ENCODE measurements around the gene TMEM11. TPM values are rescaled to one million over a fixed set of nuclear protein-coding genes. Genes with fewer than 3 reads are reported as not detected.

TMEM11 gene
- total and polyA plus RNA-seq, 2 of the 4 experiments (the other 2 are of a cell fraction) = 19.9 to 44.7 TPM

- peaks cover 0 to under 1% of the 10 kb centered on the region in 2 experiments; a peak in 1 of 4 replicates for H3K79me1 ChIP-seq (ENCODE audit: low read depth in 1 of 2, low read length in 2 of 2)
- H3K9ac ChIP-seq (ENCODE audit: low read depth, low read length) = no peak overlapping the region
- H2AK9ac ChIP-seq (replicated peaks; ENCODE audit: low read depth, low read length, poor library complexity) = peak overlapping the region; percentile 70
- no peak overlapping the region for H3K14ac ChIP-seq (replicated peaks; ENCODE audit: low read depth, low read length)
- ChIA-PET POLR2A (ENCODE audit: unreplicated experiment) (no interaction called here), CTCF (interaction anchor here (1.4 kb wide), 1 partner anchor 13 kb away, joined by 3 read pairs; no protein-coding TSS in a partner anchor)
- H3K56ac ChIP-seq (ENCODE audit: extremely low read depth, insufficient read depth, low read length) = no peak overlapping the region
- no peaks in the 10 kb centered on the region for H4K20me1 ChIP-seq (ENCODE audit: insufficient read depth, low read length)
- in situ Hi-C loops (cut with MboI; ENCODE audit: low sequenced_read_pairs) = no loop called here
- no peak overlapping the region for H3K4ac ChIP-seq (ENCODE audit: low read depth, low read length)
- no peaks in the 10 kb centered on the region for H3K27me3 ChIP-seq (ENCODE audit: control insufficient read depth, insufficient read depth, low read length)
- no peak overlapping the region for H4K91ac ChIP-seq (ENCODE audit: insufficient read depth, low read depth, low read length)
- no peak overlapping the region for H3K4me2 ChIP-seq (ENCODE audit: low read depth, low read length)
- H3K9me1 ChIP-seq (ENCODE audit: insufficient read depth, low read length) = peaks cover 14% of the 10 kb centered on the region; the same call in 1 of the 2 replicates
- dilution Hi-C loops (cut with HindIII; ENCODE audit: low sequenced_read_pairs, unreplicated experiment) = no loop called here
- BruUV-seq (replicated peaks) = no TSS peak
- no peak overlapping the region for H3K23ac ChIP-seq (ENCODE audit: low read depth, low read length)
- intact Hi-C loops (cut with micrococcal nuclease) = no loop called here
- ATAC-seq (ENCODE audit: low read depth) (no peak), DNase-seq (no peak)
- no peak overlapping the region for H3K4me3 ChIP-seq (ENCODE audit: insufficient read depth, low read depth, low read length)
- no peak overlapping the region for H4K8ac ChIP-seq (ENCODE audit: low read depth in 2 of 2, low read length in 2 of 2)
- no peak overlapping the region for H2BK5ac ChIP-seq (ENCODE audit: low read depth, low read length, poor library complexity, severe bottlenecking)
- no peak overlapping the region for H2AFZ ChIP-seq (replicated peaks; ENCODE audit: low read length, poor library complexity)
- no peak overlapping the region for H2AK5ac ChIP-seq (ENCODE audit: low read depth, low read length)
- WGBS, 2 experiments (ENCODE audit: extremely low coverage in 2 of 2, insufficient read length in 1 of 2) = 94% methylated on average over 6 of the region's 13 CpGs; no CpG with 5 or more reads in 1 of the 2 experiments
- no peak overlapping the region for H4K5ac ChIP-seq (ENCODE audit: low read depth, low read length)
- peaks cover 2% of the 10 kb centered on the region for H3K4me1 ChIP-seq (ENCODE audit: control insufficient read depth, insufficient read depth, low read length)
- no peaks in the 10 kb centered on the region for H3K9me3 ChIP-seq (ENCODE audit: control insufficient read depth, insufficient read depth, low read length)
- no peak overlapping the region for H2BK120ac ChIP-seq (ENCODE audit: low read depth, low read length)
- H2BK15ac ChIP-seq (ENCODE audit: low read depth, low read length) = no peak overlapping the region
- no peak overlapping the region for H2BK20ac ChIP-seq (ENCODE audit: low read depth, low read length)
- peaks cover under 1% of the 10 kb centered on the region; the same call in 1 of the 2 replicates for H3K36me3 ChIP-seq (ENCODE audit: control insufficient read depth, insufficient read depth, low read length)
- H3K18ac ChIP-seq (ENCODE audit: low read depth, low read length) = no peak overlapping the region
- no peak overlapping the region for H3K27ac ChIP-seq (ENCODE audit: insufficient read depth, low read length)
- TF ChIP-seq CTCF (conservative IDR thresholded peaks at IDR 0.05; ENCODE audit: low read depth, low read length) (no peak), CHD1 (IDR thresholded peaks at IDR 0.05; ENCODE audit: low read depth, low read length) (no peak), MXI1 (IDR thresholded peaks at IDR 0.05; ENCODE audit: borderline replicate concordance, low read depth, low read length) (no peak), MAFK (IDR thresholded peaks at IDR 0.05; ENCODE audit: low read depth, low read length) (no peak), BHLHE40 (IDR thresholded peaks at IDR 0.05; ENCODE audit: low read depth, low read length) (no peak), MAZ (IDR thresholded peaks at IDR 0.05; ENCODE audit: borderline replicate concordance, low read depth, low read length) (no peak), RCOR1 (IDR thresholded peaks at IDR 0.05; ENCODE audit: insufficient replicate concordance, low read length) (no peak), FOS (IDR thresholded peaks at IDR 0.05; ENCODE audit: low read depth, low read length) (no peak), NFE2L2 (IDR thresholded peaks at IDR 0.05; ENCODE audit: low read depth, low read length) (no peak), SMC3 (IDR thresholded peaks at IDR 0.05; ENCODE audit: low read depth, low read length) (no peak), CEBPB (IDR thresholded peaks at IDR 0.05; ENCODE audit: low read depth, low read length) (no peak), ELK1 (IDR thresholded peaks at IDR 0.05; ENCODE audit: borderline replicate concordance, low read depth, low read length) (no peak), RAD21 (IDR thresholded peaks at IDR 0.05; ENCODE audit: low read length) (no peak), USF2 (IDR thresholded peaks at IDR 0.05; ENCODE audit: low read depth, low read length) (no peak), RFX5 (IDR thresholded peaks at IDR 0.05; ENCODE audit: low read depth, low read length) (no peak)
Observed at GRCh38 chr17:21177854-21178600, 35.9 kb downstream of the TMEM11 start.

Data from IMR-90 (cell line).